ENCODE measurements around the gene ZNFX1. TPM values are rescaled to one million over a fixed set of nuclear protein-coding genes. Genes with fewer than 3 reads are reported as not detected.

The ZNFX1 gene
- total RNA-seq, 2 donors from 2014 or later: 7.3 to 17.4 TPM

DNA sequence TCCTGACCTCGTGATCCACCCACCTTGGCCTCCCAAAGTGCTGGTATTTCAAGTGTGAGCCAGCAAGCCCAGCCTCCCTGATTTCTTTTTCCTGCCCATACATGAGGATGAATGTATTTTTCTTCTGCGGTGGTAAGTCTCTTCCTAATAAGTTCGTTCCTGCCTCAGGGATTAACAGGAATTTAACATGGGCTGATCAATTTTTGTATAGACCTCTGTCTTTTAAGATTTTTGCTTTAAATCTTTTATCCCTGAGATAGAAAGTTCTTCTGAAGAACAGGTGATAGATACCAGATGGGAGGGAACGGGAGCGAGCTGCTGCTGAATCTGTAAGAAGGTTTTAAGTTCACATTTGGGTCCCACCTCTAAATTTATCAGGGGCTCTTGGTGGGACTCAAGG is 7.0 kb upstream of the ZNFX1 start:
- Histone ChIP-seq H3K4me1 (peaks cover 42% of the 10 kb centered on the region), H3K36me3 (replicated peaks in 1 of 2; ENCODE audit: insufficient read depth in 1 of 2, low read depth in 2 of 2) (peaks cover 50 to 58% of the 10 kb centered on the region in 2 donors), H3K27me3 (no peaks in the 10 kb centered on the region), H3K4me3 (no peak overlapping the region), H3K9me3 (peaks cover 0 to 35% (median 0%) of the 10 kb centered on the region in 3 donors), H3K27ac (no peak overlapping the region)
- WGBS, 2 donors: 92 to 98% methylated on average over 5 of the region's 5 CpGs
- no peak for ATAC-seq
- TF ChIP-seq POLR2A (IDR thresholded peaks at IDR 0.05): no peak
- TF ChIP-seq, protein P1, sequence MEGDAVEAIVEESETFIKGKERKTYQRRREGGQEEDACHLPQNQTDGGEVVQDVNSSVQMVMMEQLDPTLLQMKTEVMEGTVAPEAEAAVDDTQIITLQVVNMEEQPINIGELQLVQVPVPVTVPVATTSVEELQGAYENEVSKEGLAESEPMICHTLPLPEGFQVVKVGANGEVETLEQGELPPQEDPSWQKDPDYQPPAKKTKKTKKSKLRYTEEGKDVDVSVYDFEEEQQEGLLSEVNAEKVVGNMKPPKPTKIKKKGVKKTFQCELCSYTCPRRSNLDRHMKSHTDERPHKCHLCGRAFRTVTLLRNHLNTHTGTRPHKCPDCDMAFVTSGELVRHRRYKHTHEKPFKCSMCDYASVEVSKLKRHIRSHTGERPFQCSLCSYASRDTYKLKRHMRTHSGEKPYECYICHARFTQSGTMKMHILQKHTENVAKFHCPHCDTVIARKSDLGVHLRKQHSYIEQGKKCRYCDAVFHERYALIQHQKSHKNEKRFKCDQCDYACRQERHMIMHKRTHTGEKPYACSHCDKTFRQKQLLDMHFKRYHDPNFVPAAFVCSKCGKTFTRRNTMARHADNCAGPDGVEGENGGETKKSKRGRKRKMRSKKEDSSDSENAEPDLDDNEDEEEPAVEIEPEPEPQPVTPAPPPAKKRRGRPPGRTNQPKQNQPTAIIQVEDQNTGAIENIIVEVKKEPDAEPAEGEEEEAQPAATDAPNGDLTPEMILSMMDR (IDR thresholded peaks at IDR 0.05): no peak
- no peak for DNase-seq
- intact Hi-C loops (cut with DNase I): no loop called here

- no peak for DNase-seq
- peaks cover 50 to 52% of the 10 kb centered on the region in 2 donors for H3K36me3 ChIP-seq (replicated peaks in 1 of 2; ENCODE audit: insufficient read depth in 1 of 2, low read depth in 2 of 2)
- no peak overlapping the region for H3K4me3 ChIP-seq
- H3K27ac ChIP-seq: no peak overlapping the region
- TF ChIP-seq POLR2A (IDR thresholded peaks at IDR 0.05): no peak
- TF ChIP-seq, protein P1 (IDR thresholded peaks at IDR 0.05): no peak
- intact Hi-C loops (cut with DNase I): no loop called here
- H3K4me1 ChIP-seq: peaks cover 47% of the 10 kb centered on the region
- no peaks in the 10 kb centered on the region for H3K27me3 ChIP-seq
- ATAC-seq: no peak
- WGBS, 2 donors: 93 to 95% methylated on average over 3 of the region's 3 CpGs
- peaks cover 0 to 35% (median 0%) of the 10 kb centered on the region in 3 donors for H3K9me3 ChIP-seq
Measured at GRCh38 chr20:49283703-49284625, 6.1 kb upstream of the ZNFX1 start.

- Histone ChIP-seq H3K9me3 (peaks cover 0 to 35% (median 0%) of the 10 kb centered on the region in 3 donors), H3K4me3 (no peak overlapping the region), H3K36me3 (replicated peaks in 1 of 2; ENCODE audit: insufficient read depth in 1 of 2, low read depth in 2 of 2) (peaks cover 50% of the 10 kb centered on the region in 2 donors), H3K27me3 (no peaks in the 10 kb centered on the region), H3K4me1 (peaks cover 42% of the 10 kb centered on the region), H3K27ac (no peak overlapping the region)
- WGBS, 2 donors: 87 to 93% methylated on average over 9 of the region's 9 CpGs
- no peak for ATAC-seq
- intact Hi-C loops (cut with DNase I): no loop called here
- no peak for DNase-seq
- TF ChIP-seq, protein P1 (IDR thresholded peaks at IDR 0.05): no peak
- no peak for TF ChIP-seq POLR2A (IDR thresholded peaks at IDR 0.05)
Measured at GRCh38 chr20:49283176-49283702, 5.4 kb upstream of the ZNFX1 start.

DNA sequence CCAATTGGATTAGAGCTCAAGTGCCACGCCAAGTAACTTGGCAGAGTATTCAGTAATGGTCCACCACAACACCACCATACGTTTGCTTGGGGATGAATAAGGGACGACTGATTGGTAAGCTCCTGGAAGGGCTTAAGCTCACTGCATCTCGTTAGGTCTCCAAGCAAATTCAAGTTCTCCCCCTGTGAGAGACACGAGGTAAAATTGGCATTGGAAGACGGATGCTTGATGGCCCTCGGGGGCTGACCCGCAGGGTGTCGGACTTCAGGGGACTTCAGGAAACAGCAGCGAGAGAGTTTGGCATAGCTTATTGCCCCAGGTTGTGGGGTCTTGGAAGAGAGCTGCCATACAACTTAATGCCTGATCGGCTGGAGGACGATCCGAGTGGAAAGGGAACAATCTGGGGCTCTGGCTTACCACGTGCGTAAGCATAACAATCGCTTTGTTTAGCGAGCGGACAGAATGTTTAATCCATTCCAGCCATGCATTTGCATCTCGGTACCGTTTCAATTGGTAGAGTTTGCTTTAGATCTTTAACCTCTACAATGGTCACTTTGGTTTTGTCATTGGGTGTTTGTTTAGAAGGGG is 4.8 kb upstream of the ZNFX1 start:
- intact Hi-C loops (cut with DNase I): no loop called here
- DNase-seq (no peak), ATAC-seq (no peak)
- H3K4me1 ChIP-seq: peaks cover 41% of the 10 kb centered on the region
- no peak overlapping the region for H3K4me3 ChIP-seq
- 79 to 83% methylated on average over 20 of the region's 20 CpGs for WGBS, 2 donors
- no peak overlapping the region for H3K27ac ChIP-seq
- H3K9me3 ChIP-seq: peaks cover 0 to 35% (median 0%) of the 10 kb centered on the region in 3 donors
- H3K36me3 ChIP-seq (replicated peaks in 1 of 2; ENCODE audit: insufficient read depth in 1 of 2, low read depth in 2 of 2): peaks cover 46 to 49% of the 10 kb centered on the region in 2 donors
- TF ChIP-seq POLR2A (IDR thresholded peaks at IDR 0.05): peak in 1 of 3 donors; percentile 2
- TF ChIP-seq, protein P1 (IDR thresholded peaks at IDR 0.05): no peak
- no peaks in the 10 kb centered on the region for H3K27me3 ChIP-seq

Data from body of pancreas (tissue), 4 donors.